Measurements from ENCODE around the gene TMOD3. TPM values are rescaled to one million over a fixed set of nuclear protein-coding genes. Genes with fewer than 3 reads are reported as not detected.

Gene TMOD3
- total and polyA plus RNA-seq, 2 of the 4 experiments (the other 2 are of a cell fraction): 10.7 to 22.0 TPM

GRCh38 chr15:51904931-51905330 is 75.5 kb downstream of the TMOD3 start:
- H4K8ac ChIP-seq (ENCODE audit: low read depth in 2 of 2, low read length in 2 of 2): no peak overlapping the region
- H2BK20ac ChIP-seq (ENCODE audit: low read depth, low read length): no peak overlapping the region
- in situ Hi-C loops (cut with MboI; ENCODE audit: low sequenced_read_pairs) (loop anchor here (25.0 kb wide), 1 partner anchor 268 kb away; no protein-coding TSS in a partner anchor), dilution Hi-C loops (cut with HindIII; ENCODE audit: low sequenced_read_pairs, unreplicated experiment) (no loop called here), intact Hi-C loops (cut with micrococcal nuclease) (no loop called here)
- peaks cover 9% of the 10 kb centered on the region for H3K9me1 ChIP-seq (ENCODE audit: insufficient read depth, low read length)
- no peak overlapping the region for H3K4ac ChIP-seq (ENCODE audit: low read depth, low read length)
- ChIA-PET POLR2A (ENCODE audit: unreplicated experiment) (interaction anchor here (0.6 kb wide), 1 partner anchor 438 kb away, joined by 3 read pairs; no protein-coding TSS in a partner anchor), CTCF (interaction anchor here (0.7 to 1.3 kb wide), 2 partner anchors 9 to 16 kb away, joined by 3 read pairs; no protein-coding TSS in a partner anchor)
- H3K14ac ChIP-seq (replicated peaks; ENCODE audit: low read depth, low read length): no peak overlapping the region
- BruUV-seq (replicated peaks): no TSS peak
- H4K20me1 ChIP-seq (ENCODE audit: insufficient read depth, low read length): peaks cover 18% of the 10 kb centered on the region
- H3K23ac ChIP-seq (ENCODE audit: low read depth, low read length): no peak overlapping the region
- H3K4me3 ChIP-seq (ENCODE audit: insufficient read depth, low read depth, low read length): no peak overlapping the region
- no peaks in the 10 kb centered on the region for H3K9me3 ChIP-seq (ENCODE audit: control insufficient read depth, insufficient read depth, low read length)
- H2AFZ ChIP-seq (replicated peaks; ENCODE audit: low read length, poor library complexity): no peak overlapping the region
- 67% methylated on average over 2 of the region's 4 CpGs; no CpG with 5 or more reads in 1 of the 2 experiments for WGBS, 2 experiments (ENCODE audit: extremely low coverage in 2 of 2, insufficient read length in 1 of 2)
- H3K36me3 ChIP-seq (ENCODE audit: control insufficient read depth, insufficient read depth, low read length): peaks cover 23% of the 10 kb centered on the region
- TF ChIP-seq CEBPB (IDR thresholded peaks at IDR 0.05; ENCODE audit: low read depth, low read length) (no peak), RFX5 (IDR thresholded peaks at IDR 0.05; ENCODE audit: low read depth, low read length) (no peak), SMC3 (IDR thresholded peaks at IDR 0.05; ENCODE audit: low read depth, low read length) (no peak), USF2 (IDR thresholded peaks at IDR 0.05; ENCODE audit: low read depth, low read length) (no peak), RAD21 (IDR thresholded peaks at IDR 0.05; ENCODE audit: low read length) (no peak), ELK1 (IDR thresholded peaks at IDR 0.05; ENCODE audit: borderline replicate concordance, low read depth, low read length) (no peak), NFE2L2 (IDR thresholded peaks at IDR 0.05; ENCODE audit: low read depth, low read length) (no peak), MAFK (IDR thresholded peaks at IDR 0.05; ENCODE audit: low read depth, low read length) (no peak), POLR2A (IDR thresholded peaks at IDR 0.05; ENCODE audit: low read depth, low read length) (no peak), CHD1 (IDR thresholded peaks at IDR 0.05; ENCODE audit: low read depth, low read length) (no peak), RCOR1 (IDR thresholded peaks at IDR 0.05; ENCODE audit: insufficient replicate concordance, low read length) (no peak)
- TF ChIP-seq, protein P1, sequence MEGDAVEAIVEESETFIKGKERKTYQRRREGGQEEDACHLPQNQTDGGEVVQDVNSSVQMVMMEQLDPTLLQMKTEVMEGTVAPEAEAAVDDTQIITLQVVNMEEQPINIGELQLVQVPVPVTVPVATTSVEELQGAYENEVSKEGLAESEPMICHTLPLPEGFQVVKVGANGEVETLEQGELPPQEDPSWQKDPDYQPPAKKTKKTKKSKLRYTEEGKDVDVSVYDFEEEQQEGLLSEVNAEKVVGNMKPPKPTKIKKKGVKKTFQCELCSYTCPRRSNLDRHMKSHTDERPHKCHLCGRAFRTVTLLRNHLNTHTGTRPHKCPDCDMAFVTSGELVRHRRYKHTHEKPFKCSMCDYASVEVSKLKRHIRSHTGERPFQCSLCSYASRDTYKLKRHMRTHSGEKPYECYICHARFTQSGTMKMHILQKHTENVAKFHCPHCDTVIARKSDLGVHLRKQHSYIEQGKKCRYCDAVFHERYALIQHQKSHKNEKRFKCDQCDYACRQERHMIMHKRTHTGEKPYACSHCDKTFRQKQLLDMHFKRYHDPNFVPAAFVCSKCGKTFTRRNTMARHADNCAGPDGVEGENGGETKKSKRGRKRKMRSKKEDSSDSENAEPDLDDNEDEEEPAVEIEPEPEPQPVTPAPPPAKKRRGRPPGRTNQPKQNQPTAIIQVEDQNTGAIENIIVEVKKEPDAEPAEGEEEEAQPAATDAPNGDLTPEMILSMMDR (conservative IDR thresholded peaks at IDR 0.05; ENCODE audit: low read depth, low read length): no peak
- H2BK15ac ChIP-seq (ENCODE audit: low read depth, low read length): no peak overlapping the region
- ATAC-seq (ENCODE audit: low read depth) (peak; percentile 62), DNase-seq (peak; percentile 47)
- H4K91ac ChIP-seq (ENCODE audit: insufficient read depth, low read depth, low read length): no peak overlapping the region
- H3K9ac ChIP-seq (ENCODE audit: low read depth, low read length): no peak overlapping the region
- H3K27me3 ChIP-seq (ENCODE audit: control insufficient read depth, insufficient read depth, low read length): no peaks in the 10 kb centered on the region
- no peak overlapping the region for H3K56ac ChIP-seq (ENCODE audit: extremely low read depth, insufficient read depth, low read length)
- peaks cover 12% of the 10 kb centered on the region for H3K4me1 ChIP-seq (ENCODE audit: control insufficient read depth, insufficient read depth, low read length)
- no peak overlapping the region for H3K18ac ChIP-seq (ENCODE audit: low read depth, low read length)
- no peak overlapping the region for H3K4me2 ChIP-seq (ENCODE audit: low read depth, low read length)
- H3K79me1 ChIP-seq (ENCODE audit: low read depth in 1 of 2, low read length in 2 of 2): peaks cover 4 to 38% of the 10 kb centered on the region in 2 experiments
- no peak overlapping the region for H2AK9ac ChIP-seq (replicated peaks; ENCODE audit: low read depth, low read length, poor library complexity)
- H4K5ac ChIP-seq (ENCODE audit: low read depth, low read length): no peak overlapping the region
- no peak overlapping the region for H3K27ac ChIP-seq (ENCODE audit: insufficient read depth, low read length)
- no peak overlapping the region for H2AK5ac ChIP-seq (ENCODE audit: low read depth, low read length)
- no peak overlapping the region for H2BK5ac ChIP-seq (ENCODE audit: low read depth, low read length, poor library complexity, severe bottlenecking)
- no peak overlapping the region for H2BK120ac ChIP-seq (ENCODE audit: low read depth, low read length)

All from IMR-90 (cell line).